PC-3 (cell line): Measurements from ENCODE around the gene SLC16A8.

ENCODE experiments used
- CTCF ChIP-seq: fragments of 300-600 bp; sonication (generic); conservative IDR thresholded peaks from 2 replicates; pipeline ENCODE4 v1.5.1; 2017; ENCODE audit warnings: antibody characterized with exemption, low read depth, mild to moderate bottlenecking, low read length
- EZH2 ChIP-seq: fragments of 300-600 bp; sonication (generic); IDR thresholded peaks from one replicate; pipeline ENCODE4 v1.6.1; 2017; ENCODE audit warnings: antibody characterized with exemption, mild to moderate bottlenecking, low read length; ENCODE audit not compliant: unreplicated experiment
- EZH2phosphoT487 ChIP-seq: fragments of 300-600 bp; sonication (generic); IDR thresholded peaks from 2 replicates; pipeline ENCODE4 v1.6.1; 2018; ENCODE audit warnings: mild to moderate bottlenecking, antibody characterized with exemption, low read length, borderline replicate concordance

- no peak for TF ChIP-seq CTCF
- TF ChIP-seq EZH2 = no peak
- TF ChIP-seq EZH2phosphoT487 = no peak
Observed at GRCh38 chr22:38049812-38050619, 34.0 kb downstream of the SLC16A8 start.
